RWPE2 (cell line): ENCODE results near the gene EXOSC2.

Experiments
- ATAC-seq: fragments of 200-7000 bp; cut with Tn5 transposase; 3 replicates; pipeline ENCODE4 v1.9.1; 2021; ENCODE audit warnings: low read depth
- DNase-seq: peaks from one replicate; pipeline ENCODE4 v3.0.0-alpha.2; 2020; ENCODE audit warnings: low spot score
- H3K27ac ChIP-seq: fragments of 450-650 bp; 2 replicates; pipeline ENCODE4 v1.5.1; 2017; ENCODE audit warnings: mild to moderate bottlenecking; ENCODE audit not compliant: poor library complexity, severe bottlenecking
- H3K27me3 ChIP-seq: fragments of 250-450 bp; sonication (Bioruptor Pico); 2 replicates; pipeline ENCODE4 v1.5.1; 2021; ENCODE audit warnings: mild to moderate bottlenecking, moderate library complexity; ENCODE audit not compliant: insufficient read depth, poor library complexity, severe bottlenecking
- H3K36me3 ChIP-seq: fragments of 250-450 bp; sonication (Bioruptor Pico); 2 replicates; pipeline ENCODE4 v1.5.1; 2020; ENCODE audit warnings: low read depth, mild to moderate bottlenecking, moderate library complexity
- H3K4me1 ChIP-seq: fragments of 250-450 bp; sonication (Bioruptor Pico); 2 replicates; pipeline ENCODE4 v1.5.1; 2021; ENCODE audit warnings: mild to moderate bottlenecking, moderate library complexity; ENCODE audit not compliant: insufficient read depth, poor library complexity, severe bottlenecking
- H3K4me3 ChIP-seq: fragments of 250-450 bp; sonication (Bioruptor Pico); 2 replicates; pipeline ENCODE4 v1.5.1; 2021; ENCODE audit warnings: mild to moderate bottlenecking, moderate library complexity; ENCODE audit not compliant: severe bottlenecking
- H3K9me3 ChIP-seq: fragments of 250-450 bp; sonication (Bioruptor Pico); 2 replicates; pipeline ENCODE4 v1.5.1; 2021; ENCODE audit warnings: mild to moderate bottlenecking, moderate library complexity; ENCODE audit not compliant: severe bottlenecking
- CTCF ChIP-seq: fragments of 450-650 bp; IDR thresholded peaks from one replicate; pipeline ENCODE4 v1.5.1; 2017; ENCODE audit warnings: mild to moderate bottlenecking, moderate library complexity; ENCODE audit not compliant: poor library complexity, severe bottlenecking

Gene EXOSC2

GRCh38 chr9:130663977-130664250 is 29.7 kb upstream of the EXOSC2 start:
- H3K27me3 ChIP-seq = peaks cover 93% of the 10 kb centered on the region

DNA sequence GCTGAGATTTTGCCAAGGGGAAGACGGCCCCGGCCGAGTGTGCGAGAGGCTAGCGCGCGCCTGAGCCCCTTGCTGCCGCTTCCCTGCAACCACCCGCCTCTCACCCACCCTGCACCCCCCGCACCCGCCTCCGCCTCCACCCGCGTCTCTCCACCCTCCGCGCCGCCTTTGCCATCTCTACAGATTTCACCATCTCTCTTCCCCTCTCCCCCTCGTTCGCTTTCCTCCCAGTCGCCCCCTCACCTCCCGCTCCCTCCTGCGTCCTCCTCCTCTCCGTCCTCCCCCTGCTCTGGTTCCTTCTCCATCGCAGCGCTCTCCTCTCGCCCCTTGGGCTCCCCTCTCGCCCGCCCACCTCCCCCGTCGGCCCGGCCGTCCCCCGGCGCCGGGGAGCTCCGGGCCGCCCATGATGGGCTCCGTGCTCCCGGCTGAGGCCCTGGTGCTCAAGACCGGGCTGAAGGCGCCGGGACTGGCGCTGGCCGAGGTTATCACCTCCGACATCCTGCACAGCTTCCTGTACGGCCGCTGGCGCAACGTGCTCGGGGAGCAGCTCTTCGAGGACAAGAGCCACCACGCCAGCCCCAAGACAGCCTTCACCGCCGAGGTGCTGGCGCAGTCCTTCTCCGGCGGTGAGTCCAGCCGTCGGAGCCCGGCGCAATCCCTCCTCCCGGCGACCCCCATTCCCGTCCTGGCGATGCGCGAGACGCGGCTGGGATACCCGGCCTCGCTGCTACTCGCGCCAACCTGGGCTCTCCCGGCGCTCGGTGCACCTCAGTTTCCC is 29.1 kb upstream of the EXOSC2 start, which contains the start of gene PRDM12:
PRDM12 (plus strand) TSS at position 344 of the 778 bp plus-strand sequence; CDS start at position 404, 60 bp downstream.
- H3K9me3 ChIP-seq = no peaks in the 10 kb centered on the region
- H3K4me1 ChIP-seq = no peaks in the 10 kb centered on the region
- TF ChIP-seq CTCF = no peak
- ATAC-seq = no peak
- H3K4me3 ChIP-seq = no peak within 1 kb of the TSS
- DNase-seq = no peak
- H3K36me3 ChIP-seq = no peaks in the 10 kb centered on the region
- H3K27me3 ChIP-seq = peaks cover 87% of the 10 kb centered on the region
- no peak within 1 kb of the TSS for H3K27ac ChIP-seq

More at GRCh38 chr9:130663977-130664250, 29.7 kb upstream of the EXOSC2 start:
- TF ChIP-seq CTCF = no peak
- ATAC-seq (no peak), DNase-seq (no peak)
- Histone ChIP-seq H3K4me3 (no peak overlapping the region), H3K36me3 (no peaks in the 10 kb centered on the region), H3K27ac (no peak overlapping the region), H3K9me3 (peaks cover 2% of the 10 kb centered on the region), H3K4me1 (no peaks in the 10 kb centered on the region)

DNA sequence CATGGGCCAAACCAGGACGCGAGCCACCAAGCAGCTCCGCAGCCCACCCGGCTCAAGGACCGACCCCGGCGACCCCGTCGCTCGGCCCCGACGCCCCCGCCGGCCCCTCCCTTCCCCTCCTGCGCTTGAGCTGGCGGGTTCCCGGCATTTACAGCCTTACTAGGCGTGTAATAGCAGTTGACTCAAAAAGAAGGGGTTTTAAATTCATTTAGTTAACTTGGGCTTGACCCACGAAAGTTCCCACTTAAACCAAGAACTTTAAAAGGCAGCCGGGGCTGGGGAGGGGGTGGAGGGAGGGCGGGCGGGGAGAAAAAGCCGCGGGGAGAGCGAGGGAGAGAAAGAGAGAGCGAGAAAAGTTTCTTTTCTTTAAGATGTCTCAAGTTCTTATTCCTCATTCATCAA is 28.6 kb upstream of the EXOSC2 start:
- Histone ChIP-seq H3K27me3 (peaks cover 81% of the 10 kb centered on the region), H3K4me3 (no peak overlapping the region), H3K27ac (no peak overlapping the region), H3K36me3 (no peaks in the 10 kb centered on the region), H3K4me1 (no peaks in the 10 kb centered on the region), H3K9me3 (no peaks in the 10 kb centered on the region)
- ATAC-seq = no peak
- no peak for TF ChIP-seq CTCF
- no peak for DNase-seq

- Histone ChIP-seq H3K27me3 (peaks cover 75% of the 10 kb centered on the region), H3K27ac (no peak overlapping the region), H3K36me3 (no peaks in the 10 kb centered on the region), H3K4me1 (no peaks in the 10 kb centered on the region), H3K9me3 (no peaks in the 10 kb centered on the region), H3K4me3 (no peak overlapping the region)
- no peak for DNase-seq
- no peak for ATAC-seq
- TF ChIP-seq CTCF = no peak
Observed at GRCh38 chr9:130665431-130666392, 27.9 kb upstream of the EXOSC2 start.
